HG02798 (cell line): ENCODE results near the gene TP53I11.

ENCODE experiments used
- ATAC-seq: cut with Tn5 transposase; IDR thresholded peaks from one replicate; pipeline ENCODE4 v1.9.1; 2021; ENCODE audit warnings: mild to moderate bottlenecking; ENCODE audit not compliant: unreplicated experiment, poor library complexity

TP53I11 gene

GRCh38 chr11:44979543-44980399 lies 29.1 kb upstream of the TP53I11 start:
- no peak for ATAC-seq

- ATAC-seq, result no peak
Measured at GRCh38 chr11:44978961-44979331, 28.3 kb upstream of the TP53I11 start.

GRCh38 chr11:44978274-44978960 lies 27.7 kb upstream of the TP53I11 start:
- no peak for ATAC-seq

GRCh38 chr11:44977493-44977984 lies 26.9 kb upstream of the TP53I11 start:
- ATAC-seq, result no peak

GRCh38 chr11:44976576-44976975 lies 25.9 kb upstream of the TP53I11 start:
- no peak for ATAC-seq

GRCh38 chr11:44974402-44975000 lies 23.8 kb upstream of the TP53I11 start:
- no peak for ATAC-seq

- ATAC-seq, result no peak
Measured at GRCh38 chr11:44973632-44974401, 23.1 kb upstream of the TP53I11 start.

- no peak for ATAC-seq
Measured at GRCh38 chr11:44972746-44973435, 22.2 kb upstream of the TP53I11 start.

GRCh38 chr11:44971185-44971584 lies 20.5 kb upstream of the TP53I11 start:
- ATAC-seq, result no peak

GRCh38 chr11:44970293-44970692 lies 19.6 kb upstream of the TP53I11 start:
- no peak for ATAC-seq

GRCh38 chr11:44969651-44970252 lies 19.1 kb upstream of the TP53I11 start:
- no peak for ATAC-seq

- ATAC-seq, result no peak
Measured at GRCh38 chr11:44968510-44968909, 17.8 kb upstream of the TP53I11 start.

GRCh38 chr11:44967930-44968496 lies 17.3 kb upstream of the TP53I11 start:
- no peak for ATAC-seq

- no peak for ATAC-seq
Measured at GRCh38 chr11:44966694-44967093, 16.0 kb upstream of the TP53I11 start.

- ATAC-seq, result no peak
Measured at GRCh38 chr11:44964526-44965209, 14.0 kb upstream of the TP53I11 start.

- ATAC-seq, result no peak
Measured at GRCh38 chr11:44963948-44964347, 13.3 kb upstream of the TP53I11 start.

GRCh38 chr11:44963136-44963535 lies 12.5 kb upstream of the TP53I11 start:
- ATAC-seq, result no peak

- ATAC-seq, result no peak
Measured at GRCh38 chr11:44962464-44962863, 11.8 kb upstream of the TP53I11 start.
